Hepatocyte (in vitro differentiated cells): ENCODE data around the gene LRRC4C. TPM values are rescaled to one million over a fixed set of nuclear protein-coding genes. Genes with fewer than 3 reads are reported as not detected.

ENCODE experiments used
- DNase-seq: peaks from one replicate; pipeline ENCODE4 v3.0.0-alpha.2; 2016; ENCODE audit warnings: low spot score
- H2AFZ ChIP-seq: fragments of 200-600 bp; sonication (generic); 2 replicates; pipeline ENCODE4 v1.6.0; 2016; ENCODE audit warnings: antibody characterized with exemption, mild to moderate bottlenecking
- H3K27ac ChIP-seq: fragments of 200-600 bp; sonication (generic); 2 replicates; pipeline ENCODE4 v1.5.1; 2016; ENCODE audit warnings: mild to moderate bottlenecking
- H3K27me3 ChIP-seq: fragments of 200-600 bp; sonication (generic); 2 replicates; pipeline ENCODE4 v1.6.1; 2016
- H3K36me3 ChIP-seq: fragments of 200-600 bp; sonication (generic); replicated peaks from 2 replicates; pipeline ENCODE4 v1.5.1; 2016; ENCODE audit warnings: low read depth; ENCODE audit not compliant: insufficient read depth
- H3K4me1 ChIP-seq: fragments of 200-600 bp; sonication (generic); 2 replicates; pipeline ENCODE4 v1.5.1; 2016; ENCODE audit warnings: mild to moderate bottlenecking, moderate library complexity; ENCODE audit not compliant: insufficient read depth
- H3K4me2 ChIP-seq: fragments of 200-600 bp; sonication (generic); 2 replicates; pipeline ENCODE4 v1.6.0; 2016
- H3K4me3 ChIP-seq: fragments of 200-600 bp; sonication (generic); 2 replicates; pipeline ENCODE4 v1.5.1; 2016; ENCODE audit warnings: mild to moderate bottlenecking
- H3K79me2 ChIP-seq: fragments of 200-600 bp; sonication (generic); 2 replicates; pipeline ENCODE4 v1.6.0; 2017; ENCODE audit warnings: mild to moderate bottlenecking
- H3K9me2 ChIP-seq: fragments of 200-600 bp; sonication (generic); replicated peaks from 2 replicates; pipeline ENCODE4 v1.6.0; 2017; ENCODE audit warnings: mild to moderate bottlenecking; ENCODE audit not compliant: insufficient read depth
- H3K9me3 ChIP-seq: fragments of 200-600 bp; sonication (generic); 2 replicates; pipeline ENCODE4 v1.5.1; 2016; ENCODE audit warnings: low read depth, mild to moderate bottlenecking
- H4K20me1 ChIP-seq: fragments of 200-600 bp; sonication (generic); 2 replicates; pipeline ENCODE4 v1.6.0; 2016; ENCODE audit warnings: mild to moderate bottlenecking; ENCODE audit not compliant: insufficient read depth, poor library complexity, severe bottlenecking
- EZH2 ChIP-seq: fragments of 200-600 bp; sonication (generic); IDR thresholded peaks from 2 replicates; pipeline ENCODE4 v1.6.1; 2016; ENCODE audit warnings: antibody characterized with exemption, mild to moderate bottlenecking, borderline replicate concordance
- EZH2phosphoT487 ChIP-seq: fragments of 200-600 bp; sonication (generic); IDR thresholded peaks from one replicate; pipeline ENCODE4 v1.6.1; 2018; ENCODE audit warnings: antibody characterized with exemption, mild to moderate bottlenecking, low read depth, moderate library complexity; ENCODE audit not compliant: unreplicated experiment, severe bottlenecking
- WGBS: methylation state at CpG from one replicate; pipeline ENCODE4 v1.1.6; 2016; ENCODE audit warnings: low lambda C conversion rate; ENCODE audit errors: missing lambda C conversion rate; 5-methylcytosine and 5-hydroxymethylcytosine counted together
- polyA plus RNA-seq: library from polyadenylated mRNA; unstranded; fragments of >200 nt; fragmentation: Nextera tagmentation; extraction: Ambion mirVana; gene quantifications from 2 replicates; pipeline ENCODE4 v1.2.1, GENCODE V29; 2016
- total RNA-seq: library from RNA; depleted of rRNA; stranded (reverse); fragments of >200 nt; gene quantifications from 2 replicates; pipeline ENCODE4 v1.2.3, GENCODE V29; 2014
- TF ChIP-seq, protein P1 (sequence below): fragments of 200-600 bp; sonication (generic); IDR thresholded peaks from 2 replicates; pipeline ENCODE4 v1.5.1; 2016; ENCODE audit warnings: antibody characterized with exemption, mild to moderate bottlenecking; ENCODE audit not compliant: poor library complexity

Gene LRRC4C
- total and polyA plus RNA-seq, 2 experiments from 2014 or later = 1.1 to 3.1 TPM

DNA sequence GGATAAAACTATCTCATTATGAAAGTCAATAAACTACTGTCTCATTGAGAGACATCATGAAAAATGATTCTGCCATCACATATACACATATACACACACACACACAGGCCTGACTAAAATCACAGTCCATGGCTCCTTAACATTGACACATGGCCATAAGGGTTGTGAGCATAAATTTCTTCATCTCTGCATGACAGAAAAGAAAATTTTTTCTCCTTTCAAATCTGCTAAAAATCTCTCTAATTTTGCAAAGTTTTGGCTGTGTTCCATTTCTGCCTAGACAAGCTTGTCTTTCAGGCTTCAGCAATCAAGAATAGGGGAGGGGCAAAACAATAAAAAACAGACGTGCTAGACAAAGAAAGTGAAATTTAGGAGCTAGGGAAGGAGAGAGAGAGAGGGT lies 324.5 kb downstream of the LRRC4C start:
- no peak for DNase-seq
- Histone ChIP-seq H4K20me1 (no peaks in the 10 kb centered on the region), H3K9me2 (no peaks in the 10 kb centered on the region), H3K4me2 (no peak overlapping the region), H3K4me1 (no peaks in the 10 kb centered on the region), H3K36me3 (no peaks in the 10 kb centered on the region), H3K79me2 (no peaks in the 10 kb centered on the region), H3K9me3 (no peaks in the 10 kb centered on the region), H3K27ac (no peak overlapping the region), H3K27me3 (no peaks in the 10 kb centered on the region), H2AFZ (no peak overlapping the region), H3K4me3 (no peak overlapping the region)
- TF ChIP-seq EZH2phosphoT487 (no peak), EZH2 (no peak)
- TF ChIP-seq, protein P1, sequence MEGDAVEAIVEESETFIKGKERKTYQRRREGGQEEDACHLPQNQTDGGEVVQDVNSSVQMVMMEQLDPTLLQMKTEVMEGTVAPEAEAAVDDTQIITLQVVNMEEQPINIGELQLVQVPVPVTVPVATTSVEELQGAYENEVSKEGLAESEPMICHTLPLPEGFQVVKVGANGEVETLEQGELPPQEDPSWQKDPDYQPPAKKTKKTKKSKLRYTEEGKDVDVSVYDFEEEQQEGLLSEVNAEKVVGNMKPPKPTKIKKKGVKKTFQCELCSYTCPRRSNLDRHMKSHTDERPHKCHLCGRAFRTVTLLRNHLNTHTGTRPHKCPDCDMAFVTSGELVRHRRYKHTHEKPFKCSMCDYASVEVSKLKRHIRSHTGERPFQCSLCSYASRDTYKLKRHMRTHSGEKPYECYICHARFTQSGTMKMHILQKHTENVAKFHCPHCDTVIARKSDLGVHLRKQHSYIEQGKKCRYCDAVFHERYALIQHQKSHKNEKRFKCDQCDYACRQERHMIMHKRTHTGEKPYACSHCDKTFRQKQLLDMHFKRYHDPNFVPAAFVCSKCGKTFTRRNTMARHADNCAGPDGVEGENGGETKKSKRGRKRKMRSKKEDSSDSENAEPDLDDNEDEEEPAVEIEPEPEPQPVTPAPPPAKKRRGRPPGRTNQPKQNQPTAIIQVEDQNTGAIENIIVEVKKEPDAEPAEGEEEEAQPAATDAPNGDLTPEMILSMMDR = no peak
- 29% methylated on average over 1 of the region's 1 CpG for WGBS

DNA sequence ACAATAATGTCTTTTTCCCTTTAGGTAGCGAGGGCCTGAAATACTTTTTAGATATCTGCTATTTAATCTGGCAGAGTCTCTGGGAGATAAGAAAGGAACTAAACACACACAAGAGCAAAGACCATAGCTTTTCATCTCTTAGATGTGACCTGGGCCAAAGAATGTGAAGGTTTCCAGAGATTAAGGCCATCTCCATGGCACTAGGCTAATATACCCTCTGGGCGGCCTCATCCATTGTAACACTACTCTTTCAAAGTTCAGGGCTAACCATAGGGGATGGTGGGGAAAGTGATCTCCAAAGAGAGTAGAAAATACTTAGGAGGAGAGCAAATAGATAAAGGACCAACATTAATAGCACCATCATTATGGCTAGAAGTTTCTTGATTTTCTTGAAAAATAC lies 326.4 kb downstream of the LRRC4C start:
- no peaks in the 10 kb centered on the region for H3K27me3 ChIP-seq
- H3K27ac ChIP-seq = no peak overlapping the region
- TF ChIP-seq, protein P1 = no peak
- TF ChIP-seq EZH2 (no peak), EZH2phosphoT487 (no peak)
- H3K9me2 ChIP-seq = no peaks in the 10 kb centered on the region
- H3K79me2 ChIP-seq = no peaks in the 10 kb centered on the region
- no peak for DNase-seq
- H3K4me2 ChIP-seq = no peak overlapping the region
- 71% methylated on average over 2 of the region's 2 CpGs for WGBS
- H3K9me3 ChIP-seq = no peaks in the 10 kb centered on the region
- no peak overlapping the region for H3K4me3 ChIP-seq
- H3K36me3 ChIP-seq = no peaks in the 10 kb centered on the region
- no peaks in the 10 kb centered on the region for H4K20me1 ChIP-seq
- no peak overlapping the region for H2AFZ ChIP-seq
- H3K4me1 ChIP-seq = no peaks in the 10 kb centered on the region

DNA sequence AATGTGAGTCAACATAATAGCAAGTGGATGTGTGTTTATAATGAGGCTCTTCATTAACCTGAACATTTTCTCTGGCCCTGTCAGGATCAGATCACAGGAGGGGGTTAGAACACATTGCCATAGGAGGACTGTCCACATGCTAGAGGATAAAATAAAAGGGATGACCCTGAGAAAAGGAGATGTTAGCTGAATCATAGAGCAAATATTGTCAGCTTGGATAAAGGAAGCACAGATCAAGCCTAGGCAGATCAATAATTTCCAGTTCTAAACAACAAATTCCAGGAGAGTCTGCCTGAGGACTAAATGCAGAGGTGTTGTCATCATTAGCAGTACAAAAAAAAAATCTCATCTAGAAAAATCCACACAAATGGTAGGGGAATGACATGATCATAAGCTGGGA lies 337.9 kb downstream of the LRRC4C start:
- H4K20me1 ChIP-seq = no peaks in the 10 kb centered on the region
- no peak for DNase-seq

More for the DNA sequence above, 337.9 kb downstream of the LRRC4C start:
- Histone ChIP-seq H3K4me3 (no peak overlapping the region), H3K4me1 (no peaks in the 10 kb centered on the region), H3K4me2 (no peak overlapping the region), H3K9me2 (no peaks in the 10 kb centered on the region), H3K27me3 (no peaks in the 10 kb centered on the region), H3K9me3 (no peaks in the 10 kb centered on the region), H3K79me2 (no peaks in the 10 kb centered on the region), H2AFZ (no peak overlapping the region), H3K36me3 (no peaks in the 10 kb centered on the region), H3K27ac (no peak overlapping the region)
- TF ChIP-seq, protein P1 = no peak
- TF ChIP-seq EZH2 = no peak
